IMR-90 (cell line): Measurements from ENCODE around the gene VPS13C. TPM values are rescaled to one million over a fixed set of nuclear protein-coding genes. Genes with fewer than 3 reads are reported as not detected.

ENCODE experiments used
- ATAC-seq: fragments of 200-7000 bp; cut with Tn5 transposase; 2 replicates; pipeline ENCODE4 v1.9.1; 2020; ENCODE audit warnings: low read depth, mild to moderate bottlenecking, moderate library complexity
- BruUV-seq: library from RNA; stranded (reverse); fragments of 400-500 nt; replicated peaks from 2 replicates; lab custom pipeline; 2021; lab: Mats Ljungman, UMichigan
- CTCF ChIA-PET: fragments of 300-600 bp; formaldehyde crosslinking; extraction: SDS; loops from one replicate; lab custom pipeline; 2021; ENCODE audit warnings: antibody characterized with exemption; lab: Yijun Ruan, JAX
- POLR2A ChIA-PET: fragments of 300-600 bp; sonication (Branson Sonifier 250); formaldehyde crosslinking; loops from one replicate; lab custom pipeline; 2022; ENCODE audit warnings: antibody characterized with exemption; ENCODE audit not compliant: unreplicated experiment; lab: Charles Lee
- DNase-seq: peaks from one replicate; pipeline ENCODE4 v3.0.0; 2013
- H2AFZ ChIP-seq: replicated peaks from 2 replicates; pipeline ENCODE3; 2013; ENCODE audit warnings: low read length, mild to moderate bottlenecking; ENCODE audit not compliant: poor library complexity
- H2AK5ac ChIP-seq: 2 replicates; pipeline ENCODE4 v1.6.1; 2013; ENCODE audit warnings: low read depth, low read length, inconsistent platforms
- H2AK9ac ChIP-seq: replicated peaks from 2 replicates; pipeline ENCODE3; 2013; ENCODE audit warnings: mild to moderate bottlenecking, low read depth, low read length, moderate library complexity; ENCODE audit not compliant: poor library complexity
- H2BK120ac ChIP-seq: 2 replicates; pipeline ENCODE4 v1.6.1; 2013; ENCODE audit warnings: low read depth, low read length, inconsistent platforms
- H2BK15ac ChIP-seq: 3 replicates; pipeline ENCODE4 v1.6.1; 2013; ENCODE audit warnings: low read depth, low read length, inconsistent platforms
- H2BK20ac ChIP-seq: 2 replicates; pipeline ENCODE4 v1.6.1; 2013; ENCODE audit warnings: low read depth, mild to moderate bottlenecking, inconsistent platforms, low read length, moderate library complexity
- H2BK5ac ChIP-seq: 2 replicates; pipeline ENCODE4 v1.6.1; 2013; ENCODE audit warnings: mild to moderate bottlenecking, low read depth, low read length, inconsistent platforms; ENCODE audit not compliant: poor library complexity, severe bottlenecking
- H3K14ac ChIP-seq: replicated peaks from 2 replicates; pipeline ENCODE4 v1.6.1; 2013; ENCODE audit warnings: low read depth, low read length, inconsistent platforms
- H3K18ac ChIP-seq: 2 replicates; pipeline ENCODE4 v1.6.1; 2013; ENCODE audit warnings: low read depth, low read length, control low read depth
- H3K23ac ChIP-seq: 2 replicates; pipeline ENCODE4 v1.6.1; 2013; ENCODE audit warnings: low read depth, low read length, inconsistent platforms
- H3K27ac ChIP-seq: 2 replicates; pipeline ENCODE4 v1.5.1; 2013; ENCODE audit warnings: mild to moderate bottlenecking, control low read depth, low read length; ENCODE audit not compliant: insufficient read depth
- H3K27me3 ChIP-seq: 2 replicates; pipeline ENCODE4 v1.6.1; 2013; ENCODE audit warnings: low read length; ENCODE audit not compliant: control insufficient read depth, insufficient read depth
- H3K36me3 ChIP-seq: 2 replicates; pipeline ENCODE4 v1.6.1; 2013; ENCODE audit warnings: low read length, mixed read lengths; ENCODE audit not compliant: control insufficient read depth, insufficient read depth
- H3K4ac ChIP-seq: 2 replicates; pipeline ENCODE4 v1.6.1; 2013; ENCODE audit warnings: low read depth, low read length, inconsistent platforms
- H3K4me1 ChIP-seq: 2 replicates; pipeline ENCODE4 v1.6.1; 2013; ENCODE audit warnings: low read length, mixed read lengths; ENCODE audit not compliant: control insufficient read depth, insufficient read depth
- H3K4me2 ChIP-seq: 2 replicates; pipeline ENCODE4 v1.6.1; 2013; ENCODE audit warnings: low read depth, mild to moderate bottlenecking, control low read depth, low read length, moderate library complexity
- H3K4me3 ChIP-seq: 2 replicates; pipeline ENCODE4 v1.5.1; 2013; ENCODE audit warnings: low read depth, mild to moderate bottlenecking, control low read depth, low read length, moderate library complexity; ENCODE audit not compliant: insufficient read depth
- H3K56ac ChIP-seq: 2 replicates; pipeline ENCODE4 v1.6.1; 2013; ENCODE audit warnings: low read length, inconsistent platforms; ENCODE audit not compliant: insufficient read depth; ENCODE audit errors: extremely low read depth
- H3K79me1 ChIP-seq, 2 experiments: 2 replicates each; pipeline ENCODE4 v1.6.1; 2013; ENCODE audit warnings: low read length in 2 of 2, inconsistent platforms in 1 of 2, low read depth in 1 of 2
- H3K9ac ChIP-seq: 2 replicates; pipeline ENCODE4 v1.6.1; 2013; ENCODE audit warnings: low read depth, low read length, control low read depth
- H3K9me1 ChIP-seq: 2 replicates; pipeline ENCODE4 v1.6.1; 2013; ENCODE audit warnings: low read length, inconsistent platforms; ENCODE audit not compliant: insufficient read depth
- H3K9me3 ChIP-seq: 2 replicates; pipeline ENCODE4 v1.6.1; 2013; ENCODE audit warnings: low read length; ENCODE audit not compliant: control insufficient read depth, insufficient read depth
- H4K20me1 ChIP-seq: 2 replicates; pipeline ENCODE4 v1.6.1; 2013; ENCODE audit warnings: low read length, inconsistent platforms; ENCODE audit not compliant: insufficient read depth
- H4K5ac ChIP-seq: 2 replicates; pipeline ENCODE4 v1.6.1; 2013; ENCODE audit warnings: mild to moderate bottlenecking, low read depth, low read length, control low read depth
- H4K8ac ChIP-seq, 2 experiments: 2 replicates each; pipeline ENCODE4 v1.6.1; 2013; ENCODE audit warnings: low read depth in 2 of 2, low read length in 2 of 2, control low read depth in 1 of 2, inconsistent platforms in 1 of 2
- H4K91ac ChIP-seq: 2 replicates; pipeline ENCODE4 v1.6.1; 2013; ENCODE audit warnings: low read depth, low read length, inconsistent platforms; ENCODE audit not compliant: insufficient read depth
- BHLHE40 ChIP-seq: fragments of 150-350 bp; IDR thresholded peaks from 2 replicates; pipeline ENCODE4 v1.6.1; 2016; ENCODE audit warnings: mild to moderate bottlenecking, low read depth, low read length
- ELK1 ChIP-seq: fragments of 150-350 bp; IDR thresholded peaks from 2 replicates; pipeline ENCODE4 v1.6.1; 2016; ENCODE audit warnings: low read depth, mild to moderate bottlenecking, low read length, moderate library complexity, borderline replicate concordance
- FOS ChIP-seq: fragments of 150-350 bp; IDR thresholded peaks from 2 replicates; pipeline ENCODE4 v1.6.1; 2016; ENCODE audit warnings: low read depth, low read length
- MAFK ChIP-seq: IDR thresholded peaks from 2 replicates; pipeline ENCODE4 v1.6.1; 2012; ENCODE audit warnings: low read depth, low read length, improper control_type of control experiment
- MAZ ChIP-seq: IDR thresholded peaks from 2 replicates; pipeline ENCODE4 v1.6.1; 2012; ENCODE audit warnings: low read depth, mild to moderate bottlenecking, low read length, improper control_type of control experiment, moderate library complexity, borderline replicate concordance
- MXI1 ChIP-seq: IDR thresholded peaks from 2 replicates; pipeline ENCODE4 v1.6.1; 2012; ENCODE audit warnings: low read depth, mild to moderate bottlenecking, low read length, moderate library complexity, borderline replicate concordance
- NFE2L2 ChIP-seq: fragments of 150-350 bp; IDR thresholded peaks from 2 replicates; pipeline ENCODE4 v1.6.1; 2016; ENCODE audit warnings: low read depth, mild to moderate bottlenecking, low read length
- POLR2A ChIP-seq: IDR thresholded peaks from 2 replicates; pipeline ENCODE4 v1.6.1; 2012; ENCODE audit warnings: mild to moderate bottlenecking, low read depth, low read length
- RAD21 ChIP-seq: IDR thresholded peaks from 2 replicates; pipeline ENCODE4 v1.6.1; 2012; ENCODE audit warnings: low read length, improper control_type of control experiment
- RFX5 ChIP-seq: IDR thresholded peaks from 2 replicates; pipeline ENCODE4 v1.8.0; 2012; ENCODE audit warnings: low read depth, mild to moderate bottlenecking, low read length, moderate library complexity
- SMC3 ChIP-seq: fragments of 150-350 bp; IDR thresholded peaks from 2 replicates; pipeline ENCODE4 v1.6.1; 2016; ENCODE audit warnings: low read depth, mild to moderate bottlenecking, antibody characterized with exemption, low read length, moderate library complexity
- USF2 ChIP-seq: fragments of 150-350 bp; IDR thresholded peaks from 2 replicates; pipeline ENCODE4 v1.6.1; 2017; ENCODE audit warnings: mild to moderate bottlenecking, antibody characterized with exemption, low read length, low read depth
- WGBS, 2 experiments: methylation state at CpG; one replicate each; pipeline versions ENCODE4 v1.1.5 to v1.1.7; 2013; ENCODE audit warnings: missing lambda C conversion rate in 2 of 2; ENCODE audit not compliant: insufficient read length in 1 of 2; ENCODE audit errors: extremely low coverage in 2 of 2; 5-methylcytosine and 5-hydroxymethylcytosine counted together
- dilution Hi-C: fragments of 300-500 bp; cut with HindIII; formaldehyde crosslinking; loops from one replicate; pipeline ENCODE4 v1.14.3; 2018; ENCODE audit warnings: low sequenced_read_pairs; ENCODE audit not compliant: unreplicated experiment
- in situ Hi-C: fragments of 300-500 bp; cut with MboI; formaldehyde crosslinking; loops from 3 replicates; pipeline ENCODE4 v1.14.3; 2019; ENCODE audit warnings: low sequenced_read_pairs, inconsistent platforms, mixed read lengths
- intact Hi-C: fragments of 100-400 bp; cut with micrococcal nuclease; formaldehyde crosslinking; loops from 2 replicates; pipeline ENCODE4 v1.10.0; 2022
- polyA plus RNA-seq, 3 experiments: library from polyadenylated mRNA; depleted of rRNA; stranded (reverse); fragments of >200 nt; gene quantifications; 2 replicates each; pipeline ENCODE4 v1.2.3, GENCODE V29; 2012; ENCODE audit warnings: low replicate concordance in 1 of 3
- total RNA-seq: library from RNA; depleted of rRNA; stranded (reverse); fragments of >200 nt; gene quantifications from 2 replicates; pipeline ENCODE4 v1.2.3, GENCODE V29; 2012

VPS13C gene
- total and polyA plus RNA-seq, 2 of the 4 experiments (the other 2 are of a cell fraction) = 8.1 to 32.8 TPM

- Histone ChIP-seq H4K8ac (no peak overlapping the region), H3K27me3 (peaks cover 4% of the 10 kb centered on the region; the same call in 1 of the 2 replicates), H4K5ac (no peak overlapping the region), H3K4me2 (no peak overlapping the region), H3K4me1 (no peaks in the 10 kb centered on the region), H3K9me1 (no peaks in the 10 kb centered on the region), H2AFZ (no peak overlapping the region), H3K23ac (no peak overlapping the region), H2AK9ac (no peak overlapping the region), H3K36me3 (no peaks in the 10 kb centered on the region), H3K4me3 (no peak overlapping the region), H2BK15ac (no peak overlapping the region), H3K4ac (no peak overlapping the region), H3K27ac (no peak overlapping the region), H4K91ac (no peak overlapping the region), H3K14ac (no peak overlapping the region), H2AK5ac (no peak overlapping the region), H3K9me3 (no peaks in the 10 kb centered on the region), H3K79me1 (no peaks in the 10 kb centered on the region), H3K56ac (no peak overlapping the region), H2BK5ac (no peak overlapping the region), H2BK120ac (no peak overlapping the region), H4K20me1 (no peaks in the 10 kb centered on the region), H3K18ac (no peak overlapping the region), H3K9ac (no peak overlapping the region), H2BK20ac (no peak overlapping the region)
- dilution Hi-C loops = no loop called here
- POLR2A ChIA-PET = no interaction called here
- in situ Hi-C loops = no loop called here
- BruUV-seq = no TSS peak
- intact Hi-C loops = no loop called here
- CTCF ChIA-PET = no interaction called here
- TF ChIP-seq ELK1 (no peak), NFE2L2 (no peak), USF2 (no peak), SMC3 (no peak), MXI1 (no peak), RFX5 (no peak), MAZ (no peak), RAD21 (no peak), BHLHE40 (no peak), FOS (no peak), MAFK (no peak), POLR2A (no peak)
- no peak for DNase-seq
- 0% methylated on average over 1 of the region's 3 CpGs; no CpG with 5 or more reads in 1 of the 2 experiments for WGBS, 2 experiments
- no peak for ATAC-seq
These were observed 237.7 kb downstream of the VPS13C start for GRCh38 chr15:61822511-61822910.
